Esophagus muscularis mucosa (tissue), 4 donors: ENCODE measurements around the gene HTR3E. TPM values are rescaled to one million over a fixed set of nuclear protein-coding genes. Genes with fewer than 3 reads are reported as not detected.
A peak's percentile ranks its signal among the peaks of the same experiment; 100 is the strongest.

Experiments
- DNase-seq: peaks from one replicate; pipeline ENCODE4 v3.0.0-alpha.2; 2017; ENCODE audit errors: extremely low spot score
- H3K27ac ChIP-seq, 4 donors: fragments of 200-600 bp; sonication (generic); replicated peaks in 1 of 4; 1 replicate in 3 of 4; 2 replicates in 1 of 4; pipeline ENCODE4 v1.5.1; 2016 to 2019; ENCODE audit warnings: mild to moderate bottlenecking in 1 of 4
- H3K27me3 ChIP-seq, 4 donors: fragments of 200-600 bp; sonication (generic); one replicate each; pipeline versions ENCODE4 v1.5.1 to v1.6.0; 2016 to 2019
- H3K36me3 ChIP-seq, 4 donors: fragments of 200-600 bp; sonication (generic); one replicate each; pipeline ENCODE4 v1.5.1; 2016 to 2019
- H3K4me1 ChIP-seq, 4 donors: fragments of 200-600 bp; sonication (generic); one replicate each; pipeline ENCODE4 v1.5.1; 2016 to 2019
- H3K4me3 ChIP-seq, 4 donors: fragments of 200-600 bp; sonication (generic); 1 replicate in 2 of 4; 2 replicates in 2 of 4; pipeline ENCODE4 v1.5.1; 2016 to 2019; ENCODE audit warnings: mild to moderate bottlenecking in 4 of 4, moderate library complexity in 1 of 4
- H3K9me3 ChIP-seq, 4 donors: fragments of 200-600 bp; sonication (generic); 1 replicate in 3 of 4; 2 replicates in 1 of 4; pipeline ENCODE4 v1.5.1; 2016 to 2019
- EP300 ChIP-seq: sonication (generic); formaldehyde crosslinking; IDR thresholded peaks from one replicate; pipeline ENCODE4 v1.6.1; 2017; ENCODE audit warnings: antibody characterized with exemption
- POLR2A ChIP-seq: fragments of 450-650 bp; IDR thresholded peaks from one replicate; pipeline ENCODE4 v1.6.1; 2017; ENCODE audit warnings: antibody characterized with exemption, moderate library complexity, mild to moderate bottlenecking, low read depth
- POLR2AphosphoS5 ChIP-seq, 2 donors: sonication (generic); formaldehyde crosslinking; IDR thresholded peaks; one replicate each; pipeline ENCODE4 v1.6.1; 2017; ENCODE audit warnings: antibody characterized with exemption in 2 of 2
- WGBS: methylation state at CpG from one replicate; pipeline ENCODE4 v1.1.5; 2018; 5-methylcytosine and 5-hydroxymethylcytosine counted together
- intact Hi-C: fragments of 100-400 bp; cut with DNase I; formaldehyde crosslinking; loops from one replicate; pipeline ENCODE4 v1.15.1; 2023
- total RNA-seq, 4 donors: library from RNA; depleted of rRNA; stranded (reverse); fragments of >200 nt; gene quantifications; one replicate each; pipeline versions ENCODE4 v1.1.0 to v1.2.1, GENCODE V29; 2016
- TF ChIP-seq, protein P1 (sequence below), 3 experiments: fragments of 200-600 bp in 2 of 3; fragments of 450-650 bp in 1 of 3; sonication (generic) in 2 of 3; IDR thresholded peaks; one replicate each; pipeline ENCODE4 v1.5.1; 2017 to 2019; ENCODE audit warnings: antibody characterized with exemption in 3 of 3, mild to moderate bottlenecking in 2 of 3, moderate library complexity in 1 of 3

HTR3E gene
- total RNA-seq, 4 donors from 2014 or later = not detected

DNA sequence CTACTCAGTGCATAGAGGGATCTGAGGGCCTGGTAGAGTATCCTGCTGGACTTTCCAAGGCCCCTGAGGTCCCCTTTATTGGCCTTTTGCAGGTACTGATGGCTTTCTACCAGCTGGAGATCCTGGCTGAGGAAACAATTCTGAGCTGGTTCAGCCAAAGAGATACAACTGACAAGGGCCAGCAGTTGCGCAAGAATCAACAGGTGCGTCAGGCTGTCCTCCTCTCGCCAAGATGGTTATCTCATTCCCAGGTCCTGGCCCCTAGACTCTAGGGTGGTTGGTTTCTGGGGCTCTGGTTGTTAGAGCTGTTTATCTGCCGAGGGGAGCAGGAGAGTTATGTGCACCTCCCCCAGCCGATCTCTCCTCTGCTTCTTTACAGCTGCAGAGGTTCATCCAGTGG, 47.6 kb downstream of the HTR3E start:
- no peak overlapping the region for H3K27ac ChIP-seq
- H3K4me3 ChIP-seq = no peak overlapping the region
- intact Hi-C loops = loop anchor here (5.0 kb wide), 1 partner anchor 98 kb away; no protein-coding TSS in a partner anchor
- H3K27me3 ChIP-seq = no peaks in the 10 kb centered on the region
- no peak for DNase-seq
- H3K4me1 ChIP-seq = peaks cover 4 to 11% (median 8%) of the 10 kb centered on the region in 4 donors
- TF ChIP-seq, protein P1, sequence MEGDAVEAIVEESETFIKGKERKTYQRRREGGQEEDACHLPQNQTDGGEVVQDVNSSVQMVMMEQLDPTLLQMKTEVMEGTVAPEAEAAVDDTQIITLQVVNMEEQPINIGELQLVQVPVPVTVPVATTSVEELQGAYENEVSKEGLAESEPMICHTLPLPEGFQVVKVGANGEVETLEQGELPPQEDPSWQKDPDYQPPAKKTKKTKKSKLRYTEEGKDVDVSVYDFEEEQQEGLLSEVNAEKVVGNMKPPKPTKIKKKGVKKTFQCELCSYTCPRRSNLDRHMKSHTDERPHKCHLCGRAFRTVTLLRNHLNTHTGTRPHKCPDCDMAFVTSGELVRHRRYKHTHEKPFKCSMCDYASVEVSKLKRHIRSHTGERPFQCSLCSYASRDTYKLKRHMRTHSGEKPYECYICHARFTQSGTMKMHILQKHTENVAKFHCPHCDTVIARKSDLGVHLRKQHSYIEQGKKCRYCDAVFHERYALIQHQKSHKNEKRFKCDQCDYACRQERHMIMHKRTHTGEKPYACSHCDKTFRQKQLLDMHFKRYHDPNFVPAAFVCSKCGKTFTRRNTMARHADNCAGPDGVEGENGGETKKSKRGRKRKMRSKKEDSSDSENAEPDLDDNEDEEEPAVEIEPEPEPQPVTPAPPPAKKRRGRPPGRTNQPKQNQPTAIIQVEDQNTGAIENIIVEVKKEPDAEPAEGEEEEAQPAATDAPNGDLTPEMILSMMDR (IDR thresholded peaks at IDR 0.05) = no peak
- no peak for TF ChIP-seq EP300
- TF ChIP-seq POLR2A = no peak
- TF ChIP-seq POLR2AphosphoS5 (IDR thresholded peaks at IDR 0.05) = no peak
- H3K9me3 ChIP-seq = no peaks in the 10 kb centered on the region
- 81% methylated on average over 4 of the region's 5 CpGs for WGBS
- peaks cover 47 to 74% (median 71%) of the 10 kb centered on the region in 4 donors for H3K36me3 ChIP-seq

DNA sequence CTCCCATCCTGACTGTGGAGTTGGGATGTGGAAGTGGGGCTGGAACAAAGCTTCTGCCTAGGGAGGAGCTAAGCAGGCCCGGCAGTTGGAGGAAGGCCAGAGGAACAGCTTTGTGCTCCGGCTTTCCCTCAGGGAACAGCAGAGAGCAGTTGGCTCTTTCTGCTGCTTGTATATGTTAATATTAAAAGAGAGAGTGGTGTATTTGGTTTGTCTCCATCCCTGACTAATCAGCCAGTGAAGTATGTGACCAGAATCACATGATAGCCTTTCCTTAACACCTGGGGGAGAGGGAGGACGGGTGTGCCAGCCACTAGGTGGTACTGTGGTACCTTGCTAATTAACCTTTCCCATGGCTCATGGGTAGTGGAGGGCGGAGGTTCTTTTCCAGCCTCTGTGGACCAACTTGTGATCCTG, 48.3 kb downstream of the HTR3E start:
- no peak for DNase-seq
- H3K27me3 ChIP-seq = no peaks in the 10 kb centered on the region
- 44% methylated on average over 4 of the region's 4 CpGs for WGBS
- peak overlapping the region in 1 of 4 donors; percentile 22 for H3K27ac ChIP-seq
- TF ChIP-seq POLR2A (no peak), POLR2AphosphoS5 (IDR thresholded peaks at IDR 0.05) (peak; percentile 13 to 36), EP300 (no peak)
- TF ChIP-seq, protein P1 (IDR thresholded peaks at IDR 0.05) = peak; percentile 43 to 53 (median 47)
- peaks cover 42 to 68% (median 67%) of the 10 kb centered on the region in 4 donors for H3K36me3 ChIP-seq
- H3K4me3 ChIP-seq = no peak overlapping the region
- H3K4me1 ChIP-seq = peaks cover 4 to 11% (median 8%) of the 10 kb centered on the region in 4 donors
- intact Hi-C loops = loop anchor here (5.0 kb wide), 2 partner anchors 42 to 107 kb away; partner anchors contain the start of gene ABCF3
- H3K9me3 ChIP-seq = no peaks in the 10 kb centered on the region

DNA sequence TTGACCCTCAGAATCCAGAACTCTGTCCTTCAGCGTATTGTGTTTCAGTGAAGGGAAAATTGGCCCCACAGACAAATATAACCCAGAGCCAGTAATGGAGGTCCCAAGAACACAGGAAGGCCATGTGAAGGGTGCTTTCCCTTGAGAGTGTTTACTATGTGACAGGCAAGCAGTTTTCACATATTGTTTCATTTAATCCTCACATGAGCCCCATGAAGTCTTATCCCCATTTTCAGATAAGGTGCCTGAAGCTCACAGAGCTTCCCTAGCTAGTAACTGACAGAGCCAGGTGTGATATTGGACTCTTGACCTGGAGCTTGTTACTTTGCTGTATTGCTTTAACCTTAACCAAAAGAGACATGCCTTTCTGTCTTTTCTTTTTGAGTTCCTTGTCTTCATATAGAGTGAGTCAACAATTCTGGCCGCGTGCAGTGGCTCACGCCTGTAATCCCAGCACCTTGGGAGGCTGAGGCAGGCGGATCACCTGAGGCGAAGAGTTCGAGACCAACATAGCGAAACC, 48.9 kb downstream of the HTR3E start:
- intact Hi-C loops = loop anchor here (5.0 kb wide), 2 partner anchors 41 to 106 kb away; partner anchors contain the start of gene ABCF3
- no peaks in the 10 kb centered on the region for H3K27me3 ChIP-seq
- no peaks in the 10 kb centered on the region for H3K9me3 ChIP-seq
- peak overlapping the region in 1 of 4 donors; percentile 22 for H3K27ac ChIP-seq
- 91% methylated on average over 8 of the region's 8 CpGs for WGBS
- TF ChIP-seq POLR2AphosphoS5 (IDR thresholded peaks at IDR 0.05) = no peak
- TF ChIP-seq POLR2A = no peak
- no peak for TF ChIP-seq EP300
- TF ChIP-seq, protein P1 (IDR thresholded peaks at IDR 0.05) = no peak
- no peak overlapping the region for H3K4me3 ChIP-seq
- peaks cover 4 to 11% (median 8%) of the 10 kb centered on the region in 4 donors for H3K4me1 ChIP-seq
- no peak for DNase-seq
- peaks cover 36 to 61% (median 61%) of the 10 kb centered on the region in 4 donors for H3K36me3 ChIP-seq

DNA sequence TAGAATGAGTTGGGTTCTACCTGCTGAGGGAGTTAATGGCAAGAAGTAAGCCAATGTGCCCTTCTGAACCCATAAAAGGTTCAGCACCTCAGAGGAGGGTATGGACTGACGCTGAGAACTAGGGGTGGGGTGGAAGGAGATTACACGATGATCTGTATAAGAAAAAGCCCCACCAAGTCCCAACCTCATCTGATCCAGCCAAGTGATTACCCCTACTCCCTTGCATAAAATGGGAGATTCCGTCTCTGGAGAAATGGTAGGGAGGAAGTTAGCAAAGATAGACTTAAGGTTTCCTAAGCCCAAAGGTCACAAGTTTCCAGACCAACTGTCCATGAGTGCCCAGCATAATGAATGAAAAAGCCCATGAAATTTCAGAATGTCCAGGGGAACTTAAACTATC, 51.2 kb downstream of the HTR3E start:
- Histone ChIP-seq H3K27ac (no peak overlapping the region), H3K4me3 (no peak overlapping the region), H3K4me1 (peaks cover 4 to 11% (median 8%) of the 10 kb centered on the region in 4 donors), H3K27me3 (no peaks in the 10 kb centered on the region), H3K36me3 (peaks cover 17 to 38% (median 38%) of the 10 kb centered on the region in 4 donors), H3K9me3 (no peaks in the 10 kb centered on the region)
- no peak for TF ChIP-seq EP300
- TF ChIP-seq, protein P1 (IDR thresholded peaks at IDR 0.05) = no peak
- no peak for TF ChIP-seq POLR2AphosphoS5 (IDR thresholded peaks at IDR 0.05)
- no peak for TF ChIP-seq POLR2A
- DNase-seq = no peak
- intact Hi-C loops = loop anchor here (5.0 kb wide), 2 partner anchors 39 to 104 kb away; partner anchors contain the start of gene ABCF3
- 87% methylated on average over 3 of the region's 3 CpGs for WGBS
